NB4 (cell line): ENCODE measurements around the gene F8.

Source experiments
- DNase-seq: peaks from one replicate; pipeline ENCODE4 v3.0.0; 2010; ENCODE audit warnings: low read depth
- H3K4me3 ChIP-seq: one replicate; pipeline ENCODE4 v1.5.1; 2011; ENCODE audit warnings: mild to moderate bottlenecking, low read depth, low read length, moderate library complexity
- CTCF ChIP-seq: IDR thresholded peaks from one replicate; pipeline ENCODE4 v1.5.1; 2012; ENCODE audit warnings: low read depth, low read length
- MAX ChIP-seq: IDR thresholded peaks from 2 replicates; pipeline ENCODE4 v1.6.1; 2011; ENCODE audit warnings: low read depth, low read length
- MYC ChIP-seq: IDR thresholded peaks from 2 replicates; pipeline ENCODE4 v1.6.1; 2011; ENCODE audit warnings: low read depth, low read length
- POLR2A ChIP-seq: IDR thresholded peaks from 2 replicates; pipeline ENCODE4 v1.6.1; 2011; ENCODE audit warnings: mild to moderate bottlenecking; ENCODE audit not compliant: insufficient read length; ENCODE audit errors: extremely low read depth

The F8 gene

GRCh38 chrX:155028129-155028528, 5.6 kb upstream of the F8 start:
- DNase-seq = peak; percentile 41
- TF ChIP-seq POLR2A (no peak), CTCF (no peak), MYC (no peak), MAX (no peak)
- H3K4me3 ChIP-seq = peak overlapping the region; percentile 89

- TF ChIP-seq MYC = no peak
- TF ChIP-seq POLR2A = no peak
- TF ChIP-seq CTCF = no peak
- no peak for TF ChIP-seq MAX
- H3K4me3 ChIP-seq = peak overlapping the region; percentile 89
- DNase-seq = peak; percentile 75
Measured at GRCh38 chrX:155027509-155028066, 5.1 kb upstream of the F8 start.

GRCh38 chrX:155026727-155027508, 4.4 kb upstream of the F8 start, which contains the start of gene FUNDC2:
Gene FUNDC2, plus strand, starts transcription at chrX:155026844. Its CDS starts 95 bp downstream, at chrX:155026939.
- DNase-seq = peak; percentile 95
- peak within 1 kb of the TSS; percentile 89 for H3K4me3 ChIP-seq
- TF ChIP-seq POLR2A (peak; percentile 77), MAX (peak; percentile 69), MYC (peak; percentile 68), CTCF (no peak)

GRCh38 chrX:155026420-155026726, 3.9 kb upstream of the F8 start:
- DNase-seq = no peak
- peak overlapping the region; percentile 75 for H3K4me3 ChIP-seq

More at GRCh38 chrX:155026420-155026726, 3.9 kb upstream of the F8 start:
- TF ChIP-seq POLR2A = no peak
- TF ChIP-seq MYC = no peak
- TF ChIP-seq MAX = no peak
- no peak for TF ChIP-seq CTCF
